Measurements from ENCODE around the gene FBRSL1. TPM values are rescaled to one million over a fixed set of nuclear protein-coding genes. Genes with fewer than 3 reads are reported as not detected.

Gene FBRSL1
- total RNA-seq, 1 experiment from 2014 or later = 45.3 TPM

DNA sequence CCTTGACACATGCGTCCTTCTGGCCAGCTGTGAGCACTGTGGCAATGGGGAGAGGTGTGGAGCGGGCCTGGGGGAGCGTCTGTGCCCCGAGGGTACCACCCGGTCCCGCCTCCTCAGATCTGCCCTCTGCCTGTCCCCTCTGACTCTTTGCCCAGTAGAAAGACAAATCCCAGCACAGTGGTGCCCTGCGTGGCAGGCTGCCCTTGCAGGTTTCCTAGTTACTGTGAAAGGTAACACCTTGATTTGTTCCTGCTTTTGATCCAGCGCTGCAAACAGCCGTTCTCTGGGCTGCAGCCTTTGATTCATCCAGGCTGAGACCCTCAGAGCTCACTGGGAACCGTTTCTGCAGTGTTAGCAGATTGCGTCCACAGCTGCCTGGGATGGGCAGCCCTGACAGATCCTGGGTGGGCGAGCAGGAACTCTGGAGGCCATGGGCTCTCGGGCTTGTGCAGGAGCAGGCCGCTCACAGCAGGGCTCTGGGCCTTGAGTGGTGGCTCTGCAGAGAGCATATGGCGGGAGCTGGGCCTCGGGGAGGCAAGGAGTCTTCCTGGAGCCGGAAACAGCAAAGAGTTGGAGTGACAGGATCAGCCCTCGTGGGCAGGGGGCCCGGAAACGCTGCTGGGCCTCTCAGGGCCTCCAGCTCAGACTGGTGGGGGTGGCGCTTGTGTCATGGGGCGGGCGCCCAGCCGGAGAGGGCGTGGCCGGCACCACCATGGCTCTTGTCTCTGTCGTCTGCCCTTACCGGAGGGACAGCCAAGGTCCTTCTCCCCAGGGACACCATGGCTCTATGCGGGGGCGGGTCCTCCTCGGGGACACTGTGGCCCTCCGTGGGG, 16.6 kb downstream of the FBRSL1 start:
- no peak for DNase-seq
- Histone ChIP-seq H3K9ac (ENCODE audit: low read length) (no peak overlapping the region), H3K9me2 (replicated peaks; ENCODE audit: low read length) (no peaks in the 10 kb centered on the region), H3K36me3 (ENCODE audit: low read depth, low read length) (no peaks in the 10 kb centered on the region; the same call in 1 of the 2 replicates), H2AFZ (ENCODE audit: low read length) (no peak overlapping the region), H3K27ac (ENCODE audit: low read length) (no peak overlapping the region), H3K79me2 (ENCODE audit: low read length) (peaks cover 63% of the 10 kb centered on the region), H3K27me3 (ENCODE audit: low read length) (no peaks in the 10 kb centered on the region), H3K4me3 (ENCODE audit: low read length) (no peak overlapping the region), H3K9me3 (ENCODE audit: low read length) (no peaks in the 10 kb centered on the region), H4K20me1 (ENCODE audit: low read length) (peaks cover 60% of the 10 kb centered on the region), H3K4me2 (ENCODE audit: low read length) (no peak overlapping the region), H3F3A (ENCODE audit: low read length, unreplicated experiment) (no peaks in the 10 kb centered on the region), H3K4me1 (ENCODE audit: insufficient read depth, low read length) (peaks cover 19% of the 10 kb centered on the region)
- no peak for TF ChIP-seq EZH2 (IDR thresholded peaks at IDR 0.05; ENCODE audit: low read length, unreplicated experiment)
- TF ChIP-seq, protein P1, sequence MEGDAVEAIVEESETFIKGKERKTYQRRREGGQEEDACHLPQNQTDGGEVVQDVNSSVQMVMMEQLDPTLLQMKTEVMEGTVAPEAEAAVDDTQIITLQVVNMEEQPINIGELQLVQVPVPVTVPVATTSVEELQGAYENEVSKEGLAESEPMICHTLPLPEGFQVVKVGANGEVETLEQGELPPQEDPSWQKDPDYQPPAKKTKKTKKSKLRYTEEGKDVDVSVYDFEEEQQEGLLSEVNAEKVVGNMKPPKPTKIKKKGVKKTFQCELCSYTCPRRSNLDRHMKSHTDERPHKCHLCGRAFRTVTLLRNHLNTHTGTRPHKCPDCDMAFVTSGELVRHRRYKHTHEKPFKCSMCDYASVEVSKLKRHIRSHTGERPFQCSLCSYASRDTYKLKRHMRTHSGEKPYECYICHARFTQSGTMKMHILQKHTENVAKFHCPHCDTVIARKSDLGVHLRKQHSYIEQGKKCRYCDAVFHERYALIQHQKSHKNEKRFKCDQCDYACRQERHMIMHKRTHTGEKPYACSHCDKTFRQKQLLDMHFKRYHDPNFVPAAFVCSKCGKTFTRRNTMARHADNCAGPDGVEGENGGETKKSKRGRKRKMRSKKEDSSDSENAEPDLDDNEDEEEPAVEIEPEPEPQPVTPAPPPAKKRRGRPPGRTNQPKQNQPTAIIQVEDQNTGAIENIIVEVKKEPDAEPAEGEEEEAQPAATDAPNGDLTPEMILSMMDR (conservative IDR thresholded peaks at IDR 0.05; ENCODE audit: low read depth, low read length) = no peak
- TF ChIP-seq EZH2phosphoT487 (IDR thresholded peaks at IDR 0.05; ENCODE audit: borderline replicate concordance, low read length) = no peak
- no TSS peak for BruUV-seq (replicated peaks)
- CTCF ChIA-PET = no interaction called here
- intact Hi-C loops (cut with micrococcal nuclease) = no loop called here
- POLR2A ChIA-PET (ENCODE audit: unreplicated experiment) = no interaction called here
- ATAC-seq = no peak

DNA sequence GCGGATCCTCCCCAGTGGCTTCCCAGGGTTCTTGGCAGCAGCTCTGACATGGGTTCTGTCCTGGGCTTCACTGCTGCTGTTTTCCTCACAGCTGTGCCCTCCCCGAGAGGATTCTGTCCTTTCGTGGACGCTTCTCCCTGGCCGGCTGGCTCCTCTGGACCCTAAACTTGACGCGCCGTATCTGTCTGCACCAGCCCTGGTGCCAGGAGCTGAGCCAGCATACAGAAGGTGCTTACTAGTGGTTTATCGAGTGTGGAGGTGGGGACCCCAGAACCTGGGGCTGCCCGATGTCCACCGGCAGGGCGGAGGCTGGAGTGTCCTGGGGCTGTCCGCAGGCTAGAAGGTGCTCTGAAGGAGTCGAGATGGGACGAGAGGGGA, 17.2 kb downstream of the FBRSL1 start:
- TF ChIP-seq, protein P1 (conservative IDR thresholded peaks at IDR 0.05; ENCODE audit: low read depth, low read length) = no peak
- TF ChIP-seq EZH2 (IDR thresholded peaks at IDR 0.05; ENCODE audit: low read length, unreplicated experiment) (no peak), EZH2phosphoT487 (IDR thresholded peaks at IDR 0.05; ENCODE audit: borderline replicate concordance, low read length) (no peak)
- intact Hi-C loops (cut with micrococcal nuclease) = no loop called here
- no peak overlapping the region for H3K4me2 ChIP-seq (ENCODE audit: low read length)
- H2AFZ ChIP-seq (ENCODE audit: low read length) = no peak overlapping the region
- peaks cover 54% of the 10 kb centered on the region for H4K20me1 ChIP-seq (ENCODE audit: low read length)
- ATAC-seq = no peak
- no peaks in the 10 kb centered on the region for H3F3A ChIP-seq (ENCODE audit: low read length, unreplicated experiment)
- no peak overlapping the region for H3K4me3 ChIP-seq (ENCODE audit: low read length)
- no peak overlapping the region for H3K27ac ChIP-seq (ENCODE audit: low read length)
- H3K9me2 ChIP-seq (replicated peaks; ENCODE audit: low read length) = no peaks in the 10 kb centered on the region
- H3K4me1 ChIP-seq (ENCODE audit: insufficient read depth, low read length) = peaks cover 19% of the 10 kb centered on the region
- H3K9ac ChIP-seq (ENCODE audit: low read length) = no peak overlapping the region
- ChIA-PET POLR2A (ENCODE audit: unreplicated experiment) (no interaction called here), CTCF (no interaction called here)
- H3K79me2 ChIP-seq (ENCODE audit: low read length) = peaks cover 57% of the 10 kb centered on the region
- DNase-seq = no peak
- H3K9me3 ChIP-seq (ENCODE audit: low read length) = no peaks in the 10 kb centered on the region
- peaks cover 4% of the 10 kb centered on the region; the same call in 1 of the 2 replicates for H3K36me3 ChIP-seq (ENCODE audit: low read depth, low read length)
- no peaks in the 10 kb centered on the region for H3K27me3 ChIP-seq (ENCODE audit: low read length)
- no TSS peak for BruUV-seq (replicated peaks)

Data from PC-3 (cell line).